B cell (primary cell): Measurements from ENCODE around the gene ATXN2L. TPM values are rescaled to one million over a fixed set of nuclear protein-coding genes. Genes with fewer than 3 reads are reported as not detected.

Experiments
- ATAC-seq: fragments of 200-7000 bp; cut with Tn5 transposase; one replicate; pipeline ENCODE4 v1.10.0; 2021; ENCODE audit warnings: low read depth, mild to moderate bottlenecking, moderate number of reproducible peaks, moderate library complexity
- CTCF ChIA-PET: fragments of 350-600 bp; sonication (Branson Sonifier 250); formaldehyde crosslinking; loops from one replicate; lab custom pipeline; 2021; ENCODE audit warnings: antibody characterized with exemption, inconsistent platforms; lab: Charles Lee
- POLR2A ChIA-PET: fragments of 350-600 bp; sonication (Branson Sonifier 250); formaldehyde crosslinking; loops from one replicate; lab custom pipeline; 2021; ENCODE audit warnings: antibody characterized with exemption; lab: Charles Lee
- DNase-seq: peaks from one replicate; pipeline ENCODE4 v3.0.0; 2013
- H2AFZ ChIP-seq: 2 replicates; pipeline ENCODE4 v1.6.1; 2012; ENCODE audit warnings: mild to moderate bottlenecking, low read depth, low read length; ENCODE audit not compliant: insufficient read depth, poor library complexity, severe bottlenecking
- H3K27ac ChIP-seq, 2 donors: 1 replicate in 1 of 2; 2 replicates in 1 of 2; pipeline ENCODE4 v1.5.1; 2012 to 2013; ENCODE audit warnings: low read length in 2 of 2, mild to moderate bottlenecking in 2 of 2, moderate library complexity in 1 of 2
- H3K27me3 ChIP-seq, 4 experiments: fragments of 200-600 bp in 1 of 4; sonication (generic) in 1 of 4; replicated peaks in 1 of 4; 1 replicate in 2 of 4; 2 replicates in 2 of 4; pipeline versions ENCODE4 v1.6.1 to v1.7.0; 2013 to 2016; ENCODE audit warnings: low read length in 3 of 4, mild to moderate bottlenecking in 2 of 4, mixed read lengths in 1 of 4, moderate library complexity in 1 of 4; ENCODE audit not compliant: insufficient read depth in 4 of 4, control insufficient read depth in 3 of 4; ENCODE audit errors: control extremely low read depth in 1 of 4
- H3K36me3 ChIP-seq, 2 experiments: replicated peaks in 1 of 2; 1 replicate in 1 of 2; 2 replicates in 1 of 2; pipeline versions ENCODE4 v1.6.1 to v1.7.1; 2013; ENCODE audit warnings: low read length in 1 of 2; ENCODE audit not compliant: insufficient read depth in 2 of 2, control insufficient read depth in 1 of 2; ENCODE audit errors: control extremely low read depth in 1 of 2, extremely low read depth in 1 of 2
- H3K4me1 ChIP-seq, 2 donors: fragments of 200-600 bp in 1 of 2; sonication (generic) in 1 of 2; 1 replicate in 1 of 2; 2 replicates in 1 of 2; pipeline versions ENCODE4 v1.5.1 to v1.6.1; 2013 to 2017; ENCODE audit warnings: low read length in 2 of 2; ENCODE audit not compliant: control insufficient read depth in 2 of 2, insufficient read depth in 2 of 2
- H3K4me2 ChIP-seq: replicated peaks from 2 replicates; pipeline ENCODE3; 2012; ENCODE audit warnings: mild to moderate bottlenecking, low read depth, low read length; ENCODE audit not compliant: poor library complexity, severe bottlenecking
- H3K4me3 ChIP-seq, 5 experiments: fragments of 200-600 bp in 1 of 5; sonication (generic) in 1 of 5; 1 replicate in 3 of 5; 2 replicates in 2 of 5; pipeline versions ENCODE4 v1.5.1 to v1.7.0; 2011 to 2016; ENCODE audit warnings: low read length in 4 of 5, mild to moderate bottlenecking in 4 of 5, low read depth in 2 of 5, control low read depth in 1 of 5, moderate library complexity in 1 of 5; ENCODE audit not compliant: insufficient read depth in 1 of 5; ENCODE audit errors: control extremely low read depth in 1 of 5, extremely low read depth in 1 of 5
- H3K79me2 ChIP-seq: fragments of 200-600 bp; sonication (generic); one replicate; pipeline ENCODE4 v1.6.0; 2016; ENCODE audit warnings: low read length; ENCODE audit not compliant: control insufficient read depth, insufficient read depth
- H3K9ac ChIP-seq: fragments of 200-600 bp; sonication (generic); 2 replicates; pipeline ENCODE4 v1.6.1; 2017; ENCODE audit warnings: mild to moderate bottlenecking, low read length, moderate library complexity
- H3K9me3 ChIP-seq, 3 donors: one replicate each; pipeline versions ENCODE4 v1.6.1 to v1.7.1; 2013; ENCODE audit warnings: low read length in 2 of 3; ENCODE audit not compliant: control insufficient read depth in 2 of 3, insufficient read depth in 1 of 3; ENCODE audit errors: control extremely low read depth in 1 of 3
- H4K20me1 ChIP-seq: 2 replicates; pipeline ENCODE4 v1.6.0; 2012; ENCODE audit warnings: mild to moderate bottlenecking, low read length; ENCODE audit not compliant: insufficient read depth, control insufficient read depth, poor library complexity, severe bottlenecking
- H3K27ac Mint-ChIP-seq: one replicate; pipeline ENCODE4 v1.8.0; 2021; ENCODE audit warnings: mixed read lengths
- H3K27me3 Mint-ChIP-seq: one replicate; pipeline ENCODE4 v1.8.0; 2021; ENCODE audit warnings: mixed read lengths
- H3K4me1 Mint-ChIP-seq: one replicate; pipeline ENCODE4 v1.8.0; 2021; ENCODE audit warnings: mixed read lengths
- H3K4me3 Mint-ChIP-seq: one replicate; pipeline ENCODE4 v1.8.0; 2021; ENCODE audit warnings: mixed read lengths
- H3K9me3 Mint-ChIP-seq: one replicate; pipeline ENCODE4 v1.8.0; 2022; ENCODE audit warnings: mixed read lengths; ENCODE audit not compliant: insufficient read depth
- CTCF ChIP-seq: fragments of 200-600 bp; IDR thresholded peaks from one replicate; pipeline ENCODE4 v1.8.0; 2022; ENCODE audit warnings: antibody characterized with exemption, mild to moderate bottlenecking
- EZH2 ChIP-seq: IDR thresholded peaks from 2 replicates; pipeline ENCODE4 v1.6.1; 2012; ENCODE audit warnings: borderline replicate concordance, low read depth, mild to moderate bottlenecking, moderate library complexity, low read length; ENCODE audit not compliant: insufficient read depth, poor library complexity, severe bottlenecking
- WGBS: methylation state at CpG from one replicate; pipeline ENCODE4 v1.1.5; 2013; ENCODE audit warnings: missing lambda C conversion rate; ENCODE audit not compliant: insufficient coverage; 5-methylcytosine and 5-hydroxymethylcytosine counted together
- intact Hi-C: fragments of 100-400 bp; cut with micrococcal nuclease; formaldehyde crosslinking; loops from one replicate; pipeline ENCODE4 v1.10.0; 2022
- polyA plus RNA-seq: library from polyadenylated mRNA; depleted of rRNA; stranded (reverse); fragments of >200 nt; gene quantifications from 2 replicates; pipeline ENCODE4 v1.2.3, GENCODE V29; 2012
- total RNA-seq, 2 donors: library from RNA; stranded (reverse); fragments of 120-200 nt in 1 of 2; gene quantifications; 1 replicate in 1 of 2; 2 replicates in 1 of 2; pipeline versions ENCODE4 v1.2.3 to v1.2.4, GENCODE V29; 2013 to 2022

Gene ATXN2L
- total and polyA plus RNA-seq, 2 donors (not counting 1 experiment from before 2014, with no cell fraction given), result 157 to 289 TPM

DNA sequence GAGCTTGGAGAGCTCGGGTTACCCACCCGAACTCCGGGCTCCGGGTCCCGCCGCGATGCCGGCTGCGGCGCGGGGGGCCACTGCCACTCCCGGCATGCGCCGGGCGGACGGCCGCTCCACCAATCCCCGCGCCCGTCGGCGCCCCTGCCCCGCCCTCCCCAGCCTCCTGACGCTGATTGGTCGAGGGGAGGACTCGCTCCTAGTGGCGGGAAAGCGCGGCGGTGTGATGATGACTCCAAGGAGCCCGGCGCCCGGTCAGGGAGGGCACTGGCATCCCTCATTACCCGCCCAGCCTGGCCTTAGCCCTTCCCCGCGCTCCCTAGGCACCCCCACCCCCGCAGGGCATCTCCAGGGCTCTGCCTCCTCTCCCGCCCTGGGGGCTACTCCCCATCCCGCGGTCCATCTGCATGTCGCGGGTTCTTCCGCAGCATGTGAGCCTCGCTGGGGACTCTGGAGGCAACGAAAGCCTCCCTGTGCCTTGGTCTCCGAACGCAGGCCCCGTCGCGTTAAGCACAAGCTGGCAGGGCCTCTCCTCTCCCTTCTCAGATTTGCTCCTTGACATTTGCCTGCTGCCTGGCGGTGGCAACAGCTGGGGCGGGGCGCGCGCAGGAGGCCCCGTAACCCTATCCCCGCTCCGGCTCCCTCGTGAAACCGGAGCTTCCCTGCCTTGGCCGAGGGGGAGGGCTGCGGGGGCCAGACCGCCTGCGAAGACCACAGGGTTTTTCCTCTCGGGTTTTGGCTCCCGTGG is 57.2 kb downstream of the ATXN2L start:
- peak overlapping the region in 1 of 2 donors; percentile 43 for H3K27ac ChIP-seq
- no peaks in the 10 kb centered on the region for H3K9me3 ChIP-seq
- Mint-ChIP-seq H3K4me1 (peaks cover 15% of the 10 kb centered on the region), H3K27me3 (peaks cover 6% of the 10 kb centered on the region), H3K9me3 (no peaks in the 10 kb centered on the region), H3K4me3 (peak overlapping the region; percentile 92), H3K27ac (no peak overlapping the region)
- H2AFZ ChIP-seq, result peak overlapping the region; percentile 100
- ATAC-seq (peak; percentile 99), DNase-seq (peak; percentile 89)
- peak overlapping the region; percentile 90 for H3K9ac ChIP-seq
- intact Hi-C loops, result loop anchor here (1.0 kb wide), 4 partner anchors 17 to 65 kb away; partner anchors contain the start of genes RABEP2, SH2B1 and TUFM
- H3K4me1 ChIP-seq, result peaks cover 13 to 17% of the 10 kb centered on the region in 2 donors
- peak overlapping the region; percentile 53 to 94 (median 87) for H3K4me3 ChIP-seq
- TF ChIP-seq EZH2 (no peak), CTCF (no peak)
- 2% methylated on average over 66 of the region's 66 CpGs for WGBS
- H3K36me3 ChIP-seq, result no peaks in the 10 kb centered on the region
- H4K20me1 ChIP-seq, result no peaks in the 10 kb centered on the region
- H3K79me2 ChIP-seq, result no peaks in the 10 kb centered on the region
- peaks cover 0 to 8% (median 1%) of the 10 kb centered on the region in 4 experiments for H3K27me3 ChIP-seq
- ChIA-PET POLR2A (interaction anchor here (0.6 to 2.2 kb wide), 6 partner anchors 17 to 71 kb away, joined by 3 to 12 read pairs (median 6); partner anchors contain the start of genes CD19, NFATC2IP and SH2B1), CTCF (interaction anchor here (0.9 to 2.9 kb wide), 7 partner anchors 17 to 65 kb away, joined by 3 to 23 read pairs (median 4); no protein-coding TSS in a partner anchor)
- peak overlapping the region; percentile 100 for H3K4me2 ChIP-seq
